ENCODE measurements around the gene ADGRG3.

Gene ADGRG3

DNA sequence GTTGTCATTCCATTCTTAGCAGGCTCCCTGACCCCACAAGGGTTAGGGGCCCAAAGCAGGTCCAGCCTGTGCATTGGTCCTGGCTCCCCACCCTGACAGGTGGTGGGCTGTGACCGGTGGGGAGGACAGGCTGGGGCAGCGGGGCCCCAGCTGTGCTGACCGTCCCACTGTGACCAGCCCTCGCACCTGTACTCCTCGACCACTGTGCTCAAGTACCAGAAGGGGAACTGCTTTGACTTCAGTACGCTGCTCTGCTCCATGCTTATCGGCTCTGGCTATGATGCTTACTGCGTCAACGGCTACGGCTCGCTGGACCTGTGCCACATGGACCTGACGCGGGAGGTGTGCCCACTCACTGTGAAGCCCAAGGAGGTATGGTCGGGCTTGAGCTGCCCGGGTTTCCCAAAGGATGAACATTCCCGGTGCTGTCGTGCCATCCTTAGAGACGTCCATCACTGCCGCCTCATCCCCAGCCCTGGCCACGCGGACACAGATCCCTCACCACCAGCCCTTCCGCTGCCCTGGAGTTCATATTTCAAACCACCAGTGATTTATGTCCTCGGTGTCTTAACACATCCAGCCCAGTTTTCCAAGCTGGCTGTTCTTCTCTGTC is 33.8 kb downstream of the ADGRG3 start:
- H3K9ac ChIP-seq (ENCODE audit: low read depth, low read length, poor library complexity, severe bottlenecking), result no peak overlapping the region
- no peak overlapping the region for H3K4me3 ChIP-seq (ENCODE audit: low read length, poor library complexity, severe bottlenecking)
- peaks cover 16% of the 10 kb centered on the region for H3K4me1 ChIP-seq (ENCODE audit: insufficient read depth, low read length, poor library complexity, severe bottlenecking)
- no peaks in the 10 kb centered on the region for H3K9me3 ChIP-seq (ENCODE audit: insufficient read depth, low read depth, low read length)
- no peaks in the 10 kb centered on the region for H3K27me3 ChIP-seq (ENCODE audit: insufficient read depth, low read length, poor library complexity, severe bottlenecking)
- H3K9me2 ChIP-seq (replicated peaks; ENCODE audit: low read depth, low read length), result no peaks in the 10 kb centered on the region
- no peaks in the 10 kb centered on the region for H3K36me3 ChIP-seq (ENCODE audit: insufficient read depth, low read length)
- H2AFZ ChIP-seq (ENCODE audit: low read length), result peak overlapping the region; percentile 75; the same call in 1 of the 2 replicates
- no peaks in the 10 kb centered on the region for H4K20me1 ChIP-seq (ENCODE audit: insufficient read depth, low read length, poor library complexity, severe bottlenecking)
- no peaks in the 10 kb centered on the region for H3K79me2 ChIP-seq (ENCODE audit: insufficient read depth, low read length)
- H3K4me2 ChIP-seq (ENCODE audit: low read depth, low read length, poor library complexity, severe bottlenecking), result no peak overlapping the region
- no peak for TF ChIP-seq EZH2phosphoT487 (IDR thresholded peaks at IDR 0.05; ENCODE audit: borderline replicate concordance)
- TF ChIP-seq, protein P1, sequence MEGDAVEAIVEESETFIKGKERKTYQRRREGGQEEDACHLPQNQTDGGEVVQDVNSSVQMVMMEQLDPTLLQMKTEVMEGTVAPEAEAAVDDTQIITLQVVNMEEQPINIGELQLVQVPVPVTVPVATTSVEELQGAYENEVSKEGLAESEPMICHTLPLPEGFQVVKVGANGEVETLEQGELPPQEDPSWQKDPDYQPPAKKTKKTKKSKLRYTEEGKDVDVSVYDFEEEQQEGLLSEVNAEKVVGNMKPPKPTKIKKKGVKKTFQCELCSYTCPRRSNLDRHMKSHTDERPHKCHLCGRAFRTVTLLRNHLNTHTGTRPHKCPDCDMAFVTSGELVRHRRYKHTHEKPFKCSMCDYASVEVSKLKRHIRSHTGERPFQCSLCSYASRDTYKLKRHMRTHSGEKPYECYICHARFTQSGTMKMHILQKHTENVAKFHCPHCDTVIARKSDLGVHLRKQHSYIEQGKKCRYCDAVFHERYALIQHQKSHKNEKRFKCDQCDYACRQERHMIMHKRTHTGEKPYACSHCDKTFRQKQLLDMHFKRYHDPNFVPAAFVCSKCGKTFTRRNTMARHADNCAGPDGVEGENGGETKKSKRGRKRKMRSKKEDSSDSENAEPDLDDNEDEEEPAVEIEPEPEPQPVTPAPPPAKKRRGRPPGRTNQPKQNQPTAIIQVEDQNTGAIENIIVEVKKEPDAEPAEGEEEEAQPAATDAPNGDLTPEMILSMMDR (conservative IDR thresholded peaks at IDR 0.05; ENCODE audit: low read length), result no peak
- no peaks in the 10 kb centered on the region for H3F3A ChIP-seq (ENCODE audit: low read depth)

DNA sequence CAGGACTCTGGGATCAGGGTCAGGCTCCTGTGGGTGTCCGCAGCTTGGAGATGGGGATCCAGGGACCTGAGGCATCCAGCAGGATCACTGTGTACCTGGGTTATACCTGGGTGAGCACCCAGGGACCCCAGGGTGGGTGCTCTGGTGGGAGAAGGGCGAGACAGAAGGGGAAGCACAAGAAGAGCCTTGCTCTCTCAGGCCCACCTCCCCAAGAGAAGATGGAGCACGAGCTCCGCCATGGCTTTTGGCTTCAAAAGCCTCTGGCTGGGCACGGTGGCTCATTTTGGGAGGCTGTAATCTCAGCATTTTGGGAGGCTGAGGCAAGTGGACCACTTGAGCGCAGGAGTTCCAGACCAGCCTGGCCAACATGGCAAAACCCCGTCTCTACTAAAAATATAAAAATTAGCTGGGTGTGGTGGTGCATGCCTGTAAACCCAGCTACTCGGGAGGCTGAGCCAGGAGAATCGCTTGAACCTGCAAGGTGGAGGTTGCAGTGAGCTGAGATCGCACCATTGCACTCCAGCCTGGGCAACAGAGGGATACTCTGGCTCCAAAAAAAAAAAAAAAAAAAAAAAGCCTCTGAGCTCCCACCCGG is 35.4 kb downstream of the ADGRG3 start:
- Histone ChIP-seq H3K9me3 (ENCODE audit: insufficient read depth, low read depth, low read length) (no peaks in the 10 kb centered on the region), H3K36me3 (ENCODE audit: insufficient read depth, low read length) (no peaks in the 10 kb centered on the region), H3K4me1 (ENCODE audit: insufficient read depth, low read length, poor library complexity, severe bottlenecking) (peaks cover 19% of the 10 kb centered on the region), H3K79me2 (ENCODE audit: insufficient read depth, low read length) (no peaks in the 10 kb centered on the region), H3F3A (ENCODE audit: low read depth) (no peaks in the 10 kb centered on the region), H2AFZ (ENCODE audit: low read length) (no peak overlapping the region), H3K9ac (ENCODE audit: low read depth, low read length, poor library complexity, severe bottlenecking) (no peak overlapping the region), H3K27me3 (ENCODE audit: insufficient read depth, low read length, poor library complexity, severe bottlenecking) (no peaks in the 10 kb centered on the region), H3K4me3 (ENCODE audit: low read length, poor library complexity, severe bottlenecking) (no peak overlapping the region), H4K20me1 (ENCODE audit: insufficient read depth, low read length, poor library complexity, severe bottlenecking) (no peaks in the 10 kb centered on the region), H3K4me2 (ENCODE audit: low read depth, low read length, poor library complexity, severe bottlenecking) (no peak overlapping the region), H3K9me2 (replicated peaks; ENCODE audit: low read depth, low read length) (no peaks in the 10 kb centered on the region)
- TF ChIP-seq, protein P1 (conservative IDR thresholded peaks at IDR 0.05; ENCODE audit: low read length), result no peak
- no peak for TF ChIP-seq EZH2phosphoT487 (IDR thresholded peaks at IDR 0.05; ENCODE audit: borderline replicate concordance)

DNA sequence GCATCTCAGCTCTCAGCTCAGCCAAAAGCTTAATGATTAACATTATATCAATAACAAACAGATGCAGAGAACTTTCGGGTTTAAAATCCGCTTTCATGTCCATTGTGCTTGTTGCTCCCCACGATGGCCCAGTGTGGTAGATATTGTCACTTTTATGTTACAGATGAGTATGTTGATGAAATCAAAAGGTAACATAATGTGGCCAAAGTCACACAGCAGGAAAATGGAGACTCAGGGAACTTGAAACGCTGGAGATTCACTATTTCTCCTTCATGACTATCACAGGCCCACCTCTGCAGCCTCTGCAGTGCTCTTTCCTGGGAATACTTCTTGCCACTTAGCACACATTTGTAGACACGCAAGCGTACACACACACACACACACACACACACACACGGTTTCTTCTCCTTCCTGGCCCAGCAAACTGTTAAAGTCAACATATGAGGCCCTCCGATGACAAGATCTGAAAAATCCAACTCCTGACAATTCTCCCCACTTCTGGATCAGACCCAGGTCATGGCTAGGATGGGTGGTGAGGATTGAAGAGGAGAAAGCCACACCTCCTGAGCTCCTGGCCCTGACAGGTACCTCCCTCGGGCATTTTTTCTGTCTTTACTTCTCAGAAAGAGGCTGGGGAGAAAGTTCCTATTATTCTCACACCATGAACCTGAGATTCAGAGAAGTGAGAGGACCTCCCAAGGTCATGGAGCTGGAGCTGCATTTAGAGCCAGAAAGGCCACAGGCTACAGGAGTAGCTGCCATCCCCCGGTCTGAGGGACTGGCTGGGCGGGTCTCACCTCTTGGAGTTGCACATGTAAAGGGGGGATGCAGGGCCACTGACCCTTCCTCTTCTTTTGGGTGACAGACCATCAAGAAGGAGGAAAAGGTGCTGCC is 36.2 kb downstream of the ADGRG3 start:
- no peaks in the 10 kb centered on the region for H3K27me3 ChIP-seq (ENCODE audit: insufficient read depth, low read length, poor library complexity, severe bottlenecking)
- H3K4me1 ChIP-seq (ENCODE audit: insufficient read depth, low read length, poor library complexity, severe bottlenecking), result peaks cover 19% of the 10 kb centered on the region
- no peaks in the 10 kb centered on the region for H3K79me2 ChIP-seq (ENCODE audit: insufficient read depth, low read length)
- no peak for TF ChIP-seq EZH2phosphoT487 (IDR thresholded peaks at IDR 0.05; ENCODE audit: borderline replicate concordance)
- TF ChIP-seq, protein P1 (conservative IDR thresholded peaks at IDR 0.05; ENCODE audit: low read length), result no peak
- no peaks in the 10 kb centered on the region for H3F3A ChIP-seq (ENCODE audit: low read depth)
- no peaks in the 10 kb centered on the region for H3K36me3 ChIP-seq (ENCODE audit: insufficient read depth, low read length)
- no peak overlapping the region for H3K4me3 ChIP-seq (ENCODE audit: low read length, poor library complexity, severe bottlenecking)
- no peaks in the 10 kb centered on the region for H3K9me3 ChIP-seq (ENCODE audit: insufficient read depth, low read depth, low read length)
- no peaks in the 10 kb centered on the region for H3K9me2 ChIP-seq (replicated peaks; ENCODE audit: low read depth, low read length)
- H2AFZ ChIP-seq (ENCODE audit: low read length), result no peak overlapping the region
- H3K9ac ChIP-seq (ENCODE audit: low read depth, low read length, poor library complexity, severe bottlenecking), result no peak overlapping the region
- H4K20me1 ChIP-seq (ENCODE audit: insufficient read depth, low read length, poor library complexity, severe bottlenecking), result no peaks in the 10 kb centered on the region
- H3K4me2 ChIP-seq (ENCODE audit: low read depth, low read length, poor library complexity, severe bottlenecking), result no peak overlapping the region

Measured in Loucy (cell line).